ENCODE results near the gene ANKRD37. TPM values are rescaled to one million over a fixed set of nuclear protein-coding genes. Genes with fewer than 3 reads are reported as not detected.

The ANKRD37 gene
- 3.9 and 5.0 TPM in 2 replicates for total RNA-seq (ENCODE audit: low replicate concordance)

- H3K4me3 ChIP-seq (ENCODE audit: low read depth, low read length) = peak within 1 kb of the TSS; percentile 82
- TF ChIP-seq CTCF (IDR thresholded peaks at IDR 0.05; ENCODE audit: insufficient read depth, low read length) = no peak
- DNase-seq (ENCODE audit: low read depth) = peak; percentile 28
Observed at GRCh38 chr4:185396724-185397385, at the start of gene ANKRD37. ANKRD37 (plus strand) TSS chr4:185396841; CDS start chr4:185396924, 83 bp downstream.

GRCh38 chr4:185346975-185347601 lies 49.6 kb upstream of the ANKRD37 start:
- DNase-seq (ENCODE audit: low read depth) = no peak
- no peak overlapping the region for H3K4me3 ChIP-seq (ENCODE audit: low read depth, low read length)
- TF ChIP-seq CTCF (IDR thresholded peaks at IDR 0.05; ENCODE audit: insufficient read depth, low read length) = no peak

GRCh38 chr4:185351691-185352090 lies 45.0 kb upstream of the ANKRD37 start:
- no peak for DNase-seq (ENCODE audit: low read depth)
- H3K4me3 ChIP-seq (ENCODE audit: low read depth, low read length) = no peak overlapping the region
- no peak for TF ChIP-seq CTCF (IDR thresholded peaks at IDR 0.05; ENCODE audit: insufficient read depth, low read length)

GRCh38 chr4:185352202-185352601 lies 44.4 kb upstream of the ANKRD37 start:
- DNase-seq (ENCODE audit: low read depth) = no peak
- H3K4me3 ChIP-seq (ENCODE audit: low read depth, low read length) = no peak overlapping the region
- no peak for TF ChIP-seq CTCF (IDR thresholded peaks at IDR 0.05; ENCODE audit: insufficient read depth, low read length)

GRCh38 chr4:185352741-185353140 lies 43.9 kb upstream of the ANKRD37 start:
- no peak for DNase-seq (ENCODE audit: low read depth)
- no peak for TF ChIP-seq CTCF (IDR thresholded peaks at IDR 0.05; ENCODE audit: insufficient read depth, low read length)
- H3K4me3 ChIP-seq (ENCODE audit: low read depth, low read length) = no peak overlapping the region

- no peak overlapping the region for H3K4me3 ChIP-seq (ENCODE audit: low read depth, low read length)
- no peak for TF ChIP-seq CTCF (IDR thresholded peaks at IDR 0.05; ENCODE audit: insufficient read depth, low read length)
- DNase-seq (ENCODE audit: low read depth) = no peak
Observed at GRCh38 chr4:185357211-185357610, 39.4 kb upstream of the ANKRD37 start.
